ENCODE data around the gene COL6A2. TPM values are rescaled to one million over a fixed set of nuclear protein-coding genes. Genes with fewer than 3 reads are reported as not detected.

The COL6A2 gene
- total and polyA plus RNA-seq, 2 donors (not counting 1 experiment from before 2014, with no cell fraction given): 1.2 to 2.1 TPM

GRCh38 chr21:46049890-46050667 lies 47.8 kb upstream of the COL6A2 start:
- Histone ChIP-seq H3K36me3 (replicated peaks in 1 of 2; ENCODE audit: control extremely low read depth in 1 of 2, control insufficient read depth in 1 of 2, extremely low read depth in 1 of 2, insufficient read depth in 2 of 2, low read length in 1 of 2) (no peaks in the 10 kb centered on the region), H3K4me1 (ENCODE audit: control insufficient read depth in 2 of 2, insufficient read depth in 2 of 2, low read length in 2 of 2) (no peaks in the 10 kb centered on the region), H2AFZ (ENCODE audit: insufficient read depth, low read depth, low read length, poor library complexity, severe bottlenecking) (no peak overlapping the region), H3K9ac (ENCODE audit: low read length) (no peak overlapping the region), H3K27me3 (replicated peaks in 1 of 4; ENCODE audit: control extremely low read depth in 1 of 4, control insufficient read depth in 3 of 4, insufficient read depth in 4 of 4, low read length in 3 of 4) (no peaks in the 10 kb centered on the region), H3K4me3 (ENCODE audit: control extremely low read depth in 1 of 5, extremely low read depth in 1 of 5, insufficient read depth in 1 of 5, low read depth in 2 of 5, low read length in 4 of 5) (no peak overlapping the region), H3K4me2 (replicated peaks; ENCODE audit: low read depth, low read length, poor library complexity, severe bottlenecking) (no peak overlapping the region), H4K20me1 (ENCODE audit: control insufficient read depth, insufficient read depth, low read length, poor library complexity, severe bottlenecking) (no peaks in the 10 kb centered on the region), H3K79me2 (ENCODE audit: control insufficient read depth, insufficient read depth, low read length) (no peaks in the 10 kb centered on the region), H3K9me3 (ENCODE audit: control extremely low read depth in 1 of 3, control insufficient read depth in 2 of 3, insufficient read depth in 1 of 3, low read length in 2 of 3) (peaks cover 0 to 31% (median 0%) of the 10 kb centered on the region in 3 donors), H3K27ac (ENCODE audit: low read length in 2 of 2) (no peak overlapping the region)
- WGBS (ENCODE audit: insufficient coverage): 91% methylated on average over 33 of the region's 33 CpGs
- CTCF ChIA-PET: no interaction called here
- POLR2A ChIA-PET: no interaction called here
- ATAC-seq (ENCODE audit: low read depth) (no peak), DNase-seq (no peak)
- intact Hi-C loops (cut with micrococcal nuclease): no loop called here
- Mint-ChIP-seq H3K4me1 (no peaks in the 10 kb centered on the region), H3K27ac (no peak overlapping the region), H3K9me3 (ENCODE audit: insufficient read depth) (peaks cover 4% of the 10 kb centered on the region), H3K27me3 (no peaks in the 10 kb centered on the region), H3K4me3 (no peak overlapping the region)
- TF ChIP-seq EZH2 (IDR thresholded peaks at IDR 0.05; ENCODE audit: borderline replicate concordance, insufficient read depth, low read depth, low read length, poor library complexity, severe bottlenecking) (no peak), CTCF (IDR thresholded peaks at IDR 0.05) (no peak)

- intact Hi-C loops (cut with micrococcal nuclease): no loop called here
- no peak for ATAC-seq (ENCODE audit: low read depth)
- 91% methylated on average over 20 of the region's 22 CpGs for WGBS (ENCODE audit: insufficient coverage)
- Mint-ChIP-seq H3K27ac (no peak overlapping the region), H3K4me1 (no peaks in the 10 kb centered on the region), H3K27me3 (no peaks in the 10 kb centered on the region), H3K9me3 (ENCODE audit: insufficient read depth) (peaks cover 4% of the 10 kb centered on the region), H3K4me3 (no peak overlapping the region)
- POLR2A ChIA-PET: no interaction called here
- H2AFZ ChIP-seq (ENCODE audit: insufficient read depth, low read depth, low read length, poor library complexity, severe bottlenecking): no peak overlapping the region
- H3K4me2 ChIP-seq (replicated peaks; ENCODE audit: low read depth, low read length, poor library complexity, severe bottlenecking): no peak overlapping the region
- H4K20me1 ChIP-seq (ENCODE audit: control insufficient read depth, insufficient read depth, low read length, poor library complexity, severe bottlenecking): no peaks in the 10 kb centered on the region
- no peak for DNase-seq
- H3K4me3 ChIP-seq (ENCODE audit: control extremely low read depth in 1 of 5, extremely low read depth in 1 of 5, insufficient read depth in 1 of 5, low read depth in 2 of 5, low read length in 4 of 5): no peak overlapping the region
- no peak overlapping the region for H3K9ac ChIP-seq (ENCODE audit: low read length)
- no peaks in the 10 kb centered on the region for H3K79me2 ChIP-seq (ENCODE audit: control insufficient read depth, insufficient read depth, low read length)
- H3K9me3 ChIP-seq (ENCODE audit: control extremely low read depth in 1 of 3, control insufficient read depth in 2 of 3, insufficient read depth in 1 of 3, low read length in 2 of 3): peaks cover 0 to 31% (median 0%) of the 10 kb centered on the region in 3 donors
- no peak overlapping the region for H3K27ac ChIP-seq (ENCODE audit: low read length in 2 of 2)
- H3K27me3 ChIP-seq (replicated peaks in 1 of 4; ENCODE audit: control extremely low read depth in 1 of 4, control insufficient read depth in 3 of 4, insufficient read depth in 4 of 4, low read length in 3 of 4): no peaks in the 10 kb centered on the region
- H3K4me1 ChIP-seq (ENCODE audit: control insufficient read depth in 2 of 2, insufficient read depth in 2 of 2, low read length in 2 of 2): no peaks in the 10 kb centered on the region
- CTCF ChIA-PET: no interaction called here
- no peaks in the 10 kb centered on the region for H3K36me3 ChIP-seq (replicated peaks in 1 of 2; ENCODE audit: control extremely low read depth in 1 of 2, control insufficient read depth in 1 of 2, extremely low read depth in 1 of 2, insufficient read depth in 2 of 2, low read length in 1 of 2)
- TF ChIP-seq CTCF (IDR thresholded peaks at IDR 0.05) (no peak), EZH2 (IDR thresholded peaks at IDR 0.05; ENCODE audit: borderline replicate concordance, insufficient read depth, low read depth, low read length, poor library complexity, severe bottlenecking) (no peak)
Measured at GRCh38 chr21:46050668-46051378, 47.1 kb upstream of the COL6A2 start.

Data from B cell (primary cell).